Upper lobe of right lung (tissue), 1 donor: Measurements from ENCODE around the gene TMEM200A. TPM values are rescaled to one million over a fixed set of nuclear protein-coding genes. Genes with fewer than 3 reads are reported as not detected.

Experiments used
- ATAC-seq: fragments of 200-7000 bp; cut with Tn5 transposase; one replicate; pipeline ENCODE4 v1.9.1; 2020; ENCODE audit warnings: mild to moderate bottlenecking, moderate library complexity
- DNase-seq: peaks from one replicate; pipeline ENCODE4 v3.0.0-alpha.2; 2020
- H3K27ac ChIP-seq: fragments of 200-600 bp; one replicate; pipeline ENCODE4 v1.8.0; 2022
- H3K27me3 ChIP-seq: fragments of 200-600 bp; one replicate; pipeline ENCODE4 v1.8.0; 2022; ENCODE audit warnings: mild to moderate bottlenecking
- H3K36me3 ChIP-seq: fragments of 200-600 bp; one replicate; pipeline ENCODE4 v1.8.0; 2022
- H3K4me1 ChIP-seq: fragments of 200-600 bp; one replicate; pipeline ENCODE4 v1.8.0; 2022
- H3K4me3 ChIP-seq: fragments of 200-600 bp; one replicate; pipeline ENCODE4 v1.8.0; 2022; ENCODE audit warnings: mild to moderate bottlenecking
- H3K9me3 ChIP-seq: fragments of 200-600 bp; one replicate; pipeline ENCODE4 v1.8.0; 2022
- intact Hi-C: fragments of 100-400 bp; cut with DNase I; formaldehyde crosslinking; loops from one replicate; pipeline ENCODE4 v1.11.0; 2022
- total RNA-seq: library from RNA; stranded (reverse); fragmentation: NEBNext Ultra II Directional; extraction: Animal tissue kit (Norgen Biotek cat#: 25700); gene quantifications from one replicate; pipeline ENCODE4 v1.2.1, GENCODE V29; 2021
- TF ChIP-seq, protein P1 (sequence below): fragments of 200-600 bp; IDR thresholded peaks from one replicate; pipeline ENCODE4 v1.8.0; 2022; ENCODE audit warnings: antibody characterized with exemption
- donor health status: DM: no; HTN: yes; CAD: no; lungs with severe emphysema.

The TMEM200A gene
- total RNA-seq, 1 donor from 2014 or later = 5.9 TPM

DNA sequence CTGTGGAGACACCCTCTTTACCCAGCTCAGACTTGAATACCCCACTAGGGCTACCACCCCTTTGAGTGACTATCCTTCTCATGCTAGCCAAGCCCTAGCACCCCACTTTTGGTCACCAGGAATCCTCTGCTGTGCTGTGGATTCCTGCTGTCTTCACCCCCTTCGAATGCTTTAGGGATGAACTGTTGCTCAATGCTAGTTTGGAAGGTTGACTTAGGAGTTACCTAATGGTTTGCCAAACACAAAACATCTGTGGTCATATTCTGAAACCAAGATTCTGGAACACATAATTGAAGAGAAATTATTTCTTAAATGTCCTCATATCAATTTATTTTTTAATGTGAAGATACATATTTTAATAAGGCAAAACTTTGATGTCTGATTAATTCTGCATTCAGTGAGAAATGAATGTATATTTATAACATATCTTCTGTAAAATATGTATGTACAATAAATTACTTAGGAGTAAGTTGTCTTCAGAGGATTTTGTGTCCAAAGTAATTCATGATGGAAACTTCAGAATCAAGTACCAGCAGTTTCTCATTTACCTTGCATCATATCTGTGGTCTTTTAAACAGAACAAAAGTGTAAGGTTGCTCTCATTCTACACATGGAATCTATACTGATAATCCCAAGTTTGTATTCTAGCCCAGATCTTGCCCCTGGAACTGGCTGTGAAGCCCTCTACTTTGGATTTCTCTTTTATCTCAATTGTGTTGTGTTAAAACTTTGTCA, 46.9 kb downstream of the TMEM200A start:
- no peak for ATAC-seq
- TF ChIP-seq, protein P1, sequence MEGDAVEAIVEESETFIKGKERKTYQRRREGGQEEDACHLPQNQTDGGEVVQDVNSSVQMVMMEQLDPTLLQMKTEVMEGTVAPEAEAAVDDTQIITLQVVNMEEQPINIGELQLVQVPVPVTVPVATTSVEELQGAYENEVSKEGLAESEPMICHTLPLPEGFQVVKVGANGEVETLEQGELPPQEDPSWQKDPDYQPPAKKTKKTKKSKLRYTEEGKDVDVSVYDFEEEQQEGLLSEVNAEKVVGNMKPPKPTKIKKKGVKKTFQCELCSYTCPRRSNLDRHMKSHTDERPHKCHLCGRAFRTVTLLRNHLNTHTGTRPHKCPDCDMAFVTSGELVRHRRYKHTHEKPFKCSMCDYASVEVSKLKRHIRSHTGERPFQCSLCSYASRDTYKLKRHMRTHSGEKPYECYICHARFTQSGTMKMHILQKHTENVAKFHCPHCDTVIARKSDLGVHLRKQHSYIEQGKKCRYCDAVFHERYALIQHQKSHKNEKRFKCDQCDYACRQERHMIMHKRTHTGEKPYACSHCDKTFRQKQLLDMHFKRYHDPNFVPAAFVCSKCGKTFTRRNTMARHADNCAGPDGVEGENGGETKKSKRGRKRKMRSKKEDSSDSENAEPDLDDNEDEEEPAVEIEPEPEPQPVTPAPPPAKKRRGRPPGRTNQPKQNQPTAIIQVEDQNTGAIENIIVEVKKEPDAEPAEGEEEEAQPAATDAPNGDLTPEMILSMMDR = no peak
- intact Hi-C loops = no loop called here
- H3K36me3 ChIP-seq = no peaks in the 10 kb centered on the region
- H3K9me3 ChIP-seq = no peaks in the 10 kb centered on the region
- no peak overlapping the region for H3K4me3 ChIP-seq
- no peaks in the 10 kb centered on the region for H3K27me3 ChIP-seq
- no peaks in the 10 kb centered on the region for H3K4me1 ChIP-seq
- DNase-seq = no peak
- H3K27ac ChIP-seq = no peak overlapping the region

DNA sequence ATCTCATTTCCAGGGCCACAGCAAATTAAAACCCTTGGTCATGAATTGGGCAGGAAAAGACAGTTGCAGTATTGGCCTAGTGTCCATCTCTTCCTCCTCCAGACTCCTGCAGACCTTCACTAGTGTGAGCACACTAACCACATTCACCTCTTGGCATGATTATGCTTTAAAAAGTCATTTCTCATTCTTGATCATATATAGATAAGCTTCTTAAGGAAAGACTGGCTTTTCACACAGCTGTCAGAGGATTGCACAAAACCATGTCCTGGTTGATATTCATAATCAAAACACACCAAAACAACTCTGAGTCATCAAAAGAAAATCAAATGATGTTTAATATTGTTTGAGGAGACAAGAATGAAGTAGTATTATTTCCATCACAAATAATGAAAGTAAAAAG, 52.1 kb downstream of the TMEM200A start:
- Histone ChIP-seq H3K4me1 (no peaks in the 10 kb centered on the region), H3K9me3 (no peaks in the 10 kb centered on the region), H3K27me3 (no peaks in the 10 kb centered on the region), H3K27ac (no peak overlapping the region), H3K36me3 (no peaks in the 10 kb centered on the region), H3K4me3 (no peak overlapping the region)
- no peak for DNase-seq
- TF ChIP-seq, protein P1 = no peak
- intact Hi-C loops = no loop called here
- no peak for ATAC-seq

DNA sequence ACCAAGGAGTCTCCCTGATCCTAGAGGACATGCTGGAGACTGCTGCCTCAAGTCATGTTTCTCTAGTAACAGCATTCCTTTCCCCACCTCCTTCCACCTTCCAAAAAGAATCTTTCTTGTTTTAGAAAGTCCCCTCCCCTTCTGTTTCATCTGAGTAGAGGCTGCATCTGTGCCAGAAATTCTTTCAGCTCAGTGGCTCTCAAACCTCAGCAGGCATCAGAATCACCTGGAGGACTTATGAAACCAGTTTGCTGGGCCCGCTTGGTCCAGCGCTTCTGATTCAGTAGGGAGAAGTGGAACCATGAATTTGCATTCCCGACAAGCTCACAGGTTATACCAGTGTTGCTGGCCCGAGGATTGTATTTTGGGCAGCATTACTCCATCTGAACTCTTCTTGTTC, 55.1 kb downstream of the TMEM200A start:
- Histone ChIP-seq H3K36me3 (no peaks in the 10 kb centered on the region), H3K27me3 (no peaks in the 10 kb centered on the region), H3K9me3 (no peaks in the 10 kb centered on the region), H3K4me3 (no peak overlapping the region), H3K4me1 (no peaks in the 10 kb centered on the region), H3K27ac (no peak overlapping the region)
- no peak for ATAC-seq
- no peak for DNase-seq
- TF ChIP-seq, protein P1 = no peak
- intact Hi-C loops = no loop called here

DNA sequence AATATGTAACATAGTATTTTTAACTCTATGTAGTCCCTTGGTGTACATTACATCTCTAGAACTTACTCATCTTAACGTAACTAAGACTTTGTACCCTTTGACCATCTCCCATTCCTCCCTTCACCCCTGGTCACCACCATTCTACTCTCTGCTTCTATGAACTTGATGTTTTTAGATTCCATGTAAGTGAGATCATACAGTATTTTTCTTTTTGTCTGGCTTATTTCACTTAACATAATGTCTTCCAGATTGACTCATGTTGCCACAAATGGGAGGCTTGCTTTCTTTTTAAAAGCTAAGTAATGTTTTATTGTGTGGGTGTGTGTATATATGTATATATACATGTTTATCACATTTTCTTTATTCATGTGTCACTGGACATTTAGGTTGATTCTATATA, 55.8 kb downstream of the TMEM200A start:
- Histone ChIP-seq H3K4me3 (no peak overlapping the region), H3K27ac (no peak overlapping the region), H3K36me3 (no peaks in the 10 kb centered on the region), H3K27me3 (no peaks in the 10 kb centered on the region), H3K4me1 (no peaks in the 10 kb centered on the region), H3K9me3 (no peaks in the 10 kb centered on the region)
- intact Hi-C loops = no loop called here
- TF ChIP-seq, protein P1 = no peak
- ATAC-seq (no peak), DNase-seq (no peak)

DNA sequence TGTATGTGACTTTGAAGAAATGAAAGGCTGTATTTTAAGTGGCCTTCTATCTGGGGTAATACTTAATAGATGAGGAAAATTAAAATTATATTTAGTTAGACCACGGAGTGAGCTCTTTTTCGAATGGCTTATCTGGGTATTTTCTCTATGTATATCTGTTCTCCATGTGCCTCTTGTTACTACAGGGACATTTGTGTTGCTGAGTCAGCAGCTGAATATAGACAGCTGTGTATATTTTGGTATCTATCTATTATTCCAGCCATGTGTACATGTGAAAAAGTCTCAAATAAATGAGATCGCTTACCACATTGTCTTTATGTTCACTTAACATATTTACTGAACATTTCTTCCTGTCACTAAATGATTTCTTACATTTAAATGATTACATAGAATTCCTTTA, 57.2 kb downstream of the TMEM200A start:
- no peak for DNase-seq
- Histone ChIP-seq H3K36me3 (no peaks in the 10 kb centered on the region), H3K27me3 (no peaks in the 10 kb centered on the region), H3K27ac (no peak overlapping the region), H3K4me3 (no peak overlapping the region), H3K9me3 (no peaks in the 10 kb centered on the region), H3K4me1 (no peaks in the 10 kb centered on the region)
- TF ChIP-seq, protein P1 = no peak
- ATAC-seq = no peak
- intact Hi-C loops = no loop called here

DNA sequence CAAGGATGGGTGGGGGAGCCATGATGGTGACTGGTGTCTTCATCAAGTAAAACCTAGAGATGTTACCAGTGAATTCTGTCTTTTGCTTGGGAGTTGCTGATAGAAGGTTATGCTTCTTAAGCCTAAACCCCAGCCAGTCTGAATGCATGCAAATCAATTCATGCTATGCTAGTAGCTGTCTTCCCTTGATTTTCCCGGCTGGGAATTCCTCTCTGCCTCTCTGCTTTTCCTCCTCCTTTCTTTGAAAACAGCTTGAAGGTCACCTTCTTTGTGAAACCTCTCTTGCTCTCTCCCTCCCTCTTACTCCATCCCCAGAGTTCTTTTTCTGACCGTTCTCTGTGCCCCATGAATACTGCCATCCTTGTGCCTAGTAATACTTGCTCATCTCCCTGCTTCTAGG, 58.9 kb downstream of the TMEM200A start:
- DNase-seq (no peak), ATAC-seq (no peak)
- intact Hi-C loops = no loop called here
- Histone ChIP-seq H3K36me3 (no peaks in the 10 kb centered on the region), H3K27ac (no peak overlapping the region), H3K4me1 (no peaks in the 10 kb centered on the region), H3K4me3 (no peak overlapping the region), H3K27me3 (no peaks in the 10 kb centered on the region), H3K9me3 (no peaks in the 10 kb centered on the region)
- TF ChIP-seq, protein P1 = no peak
